ENCODE measurements around the gene SNX9. TPM values are rescaled to one million over a fixed set of nuclear protein-coding genes. Genes with fewer than 3 reads are reported as not detected.

SNX9 gene
- total RNA-seq, 2 experiments from 2014 or later, result 46.6 to 48.5 TPM

GRCh38 chr6:157988700-157989063, 165.6 kb downstream of the SNX9 start:
- no peak overlapping the region for H3K27ac ChIP-seq (ENCODE audit: low read depth in 1 of 2, low read length in 2 of 2)
- H3K36me3 Mint-ChIP-seq (ENCODE audit: low read depth), result no peaks in the 10 kb centered on the region
- H3K9me3 Mint-ChIP-seq, result no peaks in the 10 kb centered on the region
- ChIA-PET CTCF (interaction anchor here (1.9 kb wide), 1 partner anchor 38 kb away, joined by 7 read pairs; no protein-coding TSS in a partner anchor), POLR2A (no interaction called here)
- H3K27me3 Mint-ChIP-seq, result no peaks in the 10 kb centered on the region
- no peak for TF ChIP-seq CTCF (IDR thresholded peaks at IDR 0.05)
- H3K4me3 Mint-ChIP-seq, result no peak overlapping the region
- peaks cover 87% of the 10 kb centered on the region for H3K4me1 Mint-ChIP-seq (ENCODE audit: low read depth)
- H3K36me3 ChIP-seq (ENCODE audit: insufficient read depth, low read length), result peaks cover 2% of the 10 kb centered on the region
- no peak for DNase-seq
- peaks cover 61% of the 10 kb centered on the region for H3K4me1 ChIP-seq (ENCODE audit: insufficient read depth, low read length)
- H3K27ac Mint-ChIP-seq, result peak overlapping the region; percentile 87
- no peaks in the 10 kb centered on the region for H3K27me3 ChIP-seq (ENCODE audit: control insufficient read depth in 1 of 2, insufficient read depth in 2 of 2, low read length in 2 of 2)
- intact Hi-C loops (cut with DNase I, micrococcal nuclease), result loop anchor here in 1 of 2 experiments (10.0 kb wide), 1 partner anchor 964 kb away; no protein-coding TSS in a partner anchor
- no peaks in the 10 kb centered on the region for H3K9me3 ChIP-seq (ENCODE audit: control insufficient read depth in 1 of 2, insufficient read depth in 1 of 2, low read length in 2 of 2)
- ATAC-seq (ENCODE audit: poor library complexity), result no peak
- no peak overlapping the region for H3K4me3 ChIP-seq (ENCODE audit: low read length)

- H3K4me3 Mint-ChIP-seq, result peak overlapping the region; percentile 86
- TF ChIP-seq CTCF (IDR thresholded peaks at IDR 0.05), result no peak
- DNase-seq (peak in 3 of 14 experiments; percentile 25 to 49 (median 30)), ATAC-seq (ENCODE audit: poor library complexity) (peak; percentile 22)
- peaks cover 85% of the 10 kb centered on the region for H3K4me1 Mint-ChIP-seq (ENCODE audit: low read depth)
- CTCF ChIA-PET, result interaction anchor here (1.9 kb wide), 1 partner anchor 37 kb away, joined by 7 read pairs; no protein-coding TSS in a partner anchor
- POLR2A ChIA-PET, result interaction anchor here (0.6 to 1.9 kb wide), 2 partner anchors 8 to 69 kb away, joined by 3 to 18 read pairs; partner anchors contain the start of gene SYNJ2
- peak overlapping the region; percentile 41 to 55 for H3K27ac ChIP-seq (ENCODE audit: low read depth in 1 of 2, low read length in 2 of 2)
- H3K4me1 ChIP-seq (ENCODE audit: insufficient read depth, low read length), result peaks cover 60% of the 10 kb centered on the region
- H3K27ac Mint-ChIP-seq, result peak overlapping the region; percentile 87
- no peaks in the 10 kb centered on the region for H3K36me3 Mint-ChIP-seq (ENCODE audit: low read depth)
- peaks cover 2% of the 10 kb centered on the region for H3K36me3 ChIP-seq (ENCODE audit: insufficient read depth, low read length)
- H3K4me3 ChIP-seq (ENCODE audit: low read length), result peak overlapping the region; percentile 11
- H3K27me3 ChIP-seq (ENCODE audit: control insufficient read depth in 1 of 2, insufficient read depth in 2 of 2, low read length in 2 of 2), result no peaks in the 10 kb centered on the region
- no peaks in the 10 kb centered on the region for H3K9me3 ChIP-seq (ENCODE audit: control insufficient read depth in 1 of 2, insufficient read depth in 1 of 2, low read length in 2 of 2)
- intact Hi-C loops (cut with DNase I, micrococcal nuclease), result loop anchor here in 1 of 2 experiments (10.0 kb wide), 1 partner anchor 965 kb away; no protein-coding TSS in a partner anchor
- H3K27me3 Mint-ChIP-seq, result no peaks in the 10 kb centered on the region
- H3K9me3 Mint-ChIP-seq, result no peaks in the 10 kb centered on the region
Observed at GRCh38 chr6:157989541-157990289, 166.7 kb downstream of the SNX9 start.

- CTCF ChIA-PET, result interaction anchor here (1.9 kb wide), 1 partner anchor 36 kb away, joined by 7 read pairs; no protein-coding TSS in a partner anchor
Observed at GRCh38 chr6:157990321-157991066, 167.4 kb downstream of the SNX9 start.

More at GRCh38 chr6:157990321-157991066, 167.4 kb downstream of the SNX9 start:
- H3K4me3 Mint-ChIP-seq, result peak overlapping the region; percentile 86
- no peak for TF ChIP-seq CTCF (IDR thresholded peaks at IDR 0.05)
- Histone ChIP-seq H3K27ac (ENCODE audit: low read depth in 1 of 2, low read length in 2 of 2) (peak overlapping the region; percentile 41 to 55), H3K36me3 (ENCODE audit: insufficient read depth, low read length) (peaks cover 2% of the 10 kb centered on the region), H3K4me3 (ENCODE audit: low read length) (peak overlapping the region; percentile 11), H3K9me3 (ENCODE audit: control insufficient read depth in 1 of 2, insufficient read depth in 1 of 2, low read length in 2 of 2) (no peaks in the 10 kb centered on the region), H3K4me1 (ENCODE audit: insufficient read depth, low read length) (peaks cover 54% of the 10 kb centered on the region), H3K27me3 (ENCODE audit: control insufficient read depth in 1 of 2, insufficient read depth in 2 of 2, low read length in 2 of 2) (no peaks in the 10 kb centered on the region)
- peak; percentile 80 for ATAC-seq (ENCODE audit: poor library complexity)
- H3K36me3 Mint-ChIP-seq (ENCODE audit: low read depth), result no peaks in the 10 kb centered on the region
- H3K4me1 Mint-ChIP-seq (ENCODE audit: low read depth), result peaks cover 85% of the 10 kb centered on the region
- peak overlapping the region; percentile 87 for H3K27ac Mint-ChIP-seq
- POLR2A ChIA-PET, result interaction anchor here (0.6 to 1.9 kb wide), 6 partner anchors 8 to 68 kb away, joined by 3 to 18 read pairs (median 3); partner anchors contain the start of gene SYNJ2
- intact Hi-C loops (cut with DNase I, micrococcal nuclease), result no loop called here
- DNase-seq, result peak in 7 of 14 experiments; percentile 14 to 48 (median 37)
- no peaks in the 10 kb centered on the region for H3K9me3 Mint-ChIP-seq
- H3K27me3 Mint-ChIP-seq, result no peaks in the 10 kb centered on the region
